Measurements from ENCODE around the gene HINFP.

DNA sequence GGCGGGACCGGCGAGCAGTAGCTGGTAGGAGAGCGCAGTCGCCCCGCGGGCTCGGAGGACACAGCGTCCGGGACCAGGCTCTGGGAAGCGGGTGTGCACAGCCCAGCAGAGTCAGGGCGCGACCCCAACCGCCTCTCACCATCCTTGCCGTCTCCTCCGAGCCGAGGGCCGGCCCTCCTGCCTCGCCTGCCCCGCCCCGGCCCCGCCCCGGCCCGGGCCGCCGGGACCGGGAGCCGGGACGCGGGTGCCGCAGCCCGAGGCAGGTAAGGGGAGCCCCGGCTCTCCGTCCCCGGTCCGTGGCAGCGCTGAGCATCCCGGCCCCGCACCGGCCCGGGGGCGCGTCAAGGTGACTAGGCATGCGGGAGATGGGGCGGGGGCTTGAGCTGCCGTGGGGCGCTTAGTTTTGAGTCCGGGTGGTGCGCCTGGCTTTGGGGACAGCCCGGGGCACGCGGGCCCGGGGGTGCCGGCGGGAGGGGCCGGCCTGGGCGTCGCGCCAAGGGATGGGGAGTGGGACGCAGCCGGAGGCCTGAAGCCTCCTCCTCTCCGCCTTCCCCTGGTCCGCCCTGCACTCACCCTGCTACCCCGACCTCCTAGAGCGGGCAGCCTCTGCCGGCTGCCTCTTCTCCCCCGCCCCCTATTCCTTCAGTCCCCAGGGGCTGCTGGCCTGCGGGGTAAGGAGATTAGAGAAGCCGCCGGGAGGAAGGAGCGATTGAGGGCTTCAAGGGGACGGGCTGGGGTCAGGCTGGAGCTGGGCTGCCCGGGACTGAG, 27.8 kb downstream of the HINFP start, which contains the start of gene ABCG4:
- TF ChIP-seq, protein P1, sequence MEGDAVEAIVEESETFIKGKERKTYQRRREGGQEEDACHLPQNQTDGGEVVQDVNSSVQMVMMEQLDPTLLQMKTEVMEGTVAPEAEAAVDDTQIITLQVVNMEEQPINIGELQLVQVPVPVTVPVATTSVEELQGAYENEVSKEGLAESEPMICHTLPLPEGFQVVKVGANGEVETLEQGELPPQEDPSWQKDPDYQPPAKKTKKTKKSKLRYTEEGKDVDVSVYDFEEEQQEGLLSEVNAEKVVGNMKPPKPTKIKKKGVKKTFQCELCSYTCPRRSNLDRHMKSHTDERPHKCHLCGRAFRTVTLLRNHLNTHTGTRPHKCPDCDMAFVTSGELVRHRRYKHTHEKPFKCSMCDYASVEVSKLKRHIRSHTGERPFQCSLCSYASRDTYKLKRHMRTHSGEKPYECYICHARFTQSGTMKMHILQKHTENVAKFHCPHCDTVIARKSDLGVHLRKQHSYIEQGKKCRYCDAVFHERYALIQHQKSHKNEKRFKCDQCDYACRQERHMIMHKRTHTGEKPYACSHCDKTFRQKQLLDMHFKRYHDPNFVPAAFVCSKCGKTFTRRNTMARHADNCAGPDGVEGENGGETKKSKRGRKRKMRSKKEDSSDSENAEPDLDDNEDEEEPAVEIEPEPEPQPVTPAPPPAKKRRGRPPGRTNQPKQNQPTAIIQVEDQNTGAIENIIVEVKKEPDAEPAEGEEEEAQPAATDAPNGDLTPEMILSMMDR (conservative IDR thresholded peaks at IDR 0.05 in 1 of 2, IDR thresholded peaks at IDR 0.05 in 1 of 2; ENCODE audit: extremely low read depth in 1 of 2, insufficient read depth in 1 of 2, low read depth in 1 of 2, low read length in 2 of 2), result no peak
- no peak for TF ChIP-seq EZH2 (IDR thresholded peaks at IDR 0.05; ENCODE audit: borderline replicate concordance, low read length)

Data from mammary epithelial cell (primary cell).